Prostate gland (tissue), 2 donors: Measurements from ENCODE around the gene ADAMTS12. TPM values are rescaled to one million over a fixed set of nuclear protein-coding genes. Genes with fewer than 3 reads are reported as not detected.

Experiments used
- DNase-seq: peaks from one replicate; pipeline ENCODE4 v3.0.0-alpha.2; 2019; ENCODE audit warnings: low spot score
- H3K27ac ChIP-seq, 2 donors: fragments of 200-600 bp; sonication (generic); 2 replicates each; pipeline ENCODE4 v1.5.1; 2017 to 2019
- H3K27me3 ChIP-seq: fragments of 200-600 bp; sonication (generic); replicated peaks from 2 replicates; pipeline ENCODE4 v1.5.1; 2019; ENCODE audit not compliant: insufficient read depth
- H3K36me3 ChIP-seq, 2 donors: fragments of 200-600 bp; sonication (generic); 1 replicate in 1 of 2; 2 replicates in 1 of 2; pipeline versions ENCODE4 v1.5.1 to v1.8.1; 2017 to 2019
- H3K4me1 ChIP-seq: fragments of 200-600 bp; sonication (generic); replicated peaks from 2 replicates; pipeline ENCODE4 v1.5.1; 2019
- H3K4me3 ChIP-seq, 2 donors: fragments of 200-600 bp; sonication (generic); 2 replicates each; pipeline ENCODE4 v1.5.1; 2017 to 2019
- H3K9me3 ChIP-seq: fragments of 200-600 bp; sonication (generic); 2 replicates; pipeline ENCODE4 v1.5.1; 2017
- CTCF ChIP-seq, 4 experiments: fragments of 200-600 bp in 2 of 4; fragments of 450-650 bp in 2 of 4; sonication (generic) in 2 of 4; IDR thresholded peaks; 1 replicate in 3 of 4; 2 replicates in 1 of 4; pipeline ENCODE4 v1.5.1; 2016 to 2019; ENCODE audit warnings: antibody characterized with exemption in 4 of 4, mild to moderate bottlenecking in 2 of 4, moderate library complexity in 2 of 4
- POLR2A ChIP-seq: fragments of 450-650 bp; IDR thresholded peaks from one replicate; pipeline ENCODE4 v1.6.1; 2016; ENCODE audit warnings: antibody characterized with exemption, mild to moderate bottlenecking
- POLR2AphosphoS5 ChIP-seq: sonication (generic); formaldehyde crosslinking; IDR thresholded peaks from one replicate; pipeline ENCODE4 v1.6.1; 2017; ENCODE audit warnings: antibody characterized with exemption
- WGBS: methylation state at CpG from one replicate; pipeline ENCODE4 v1.1.5; 2018; 5-methylcytosine and 5-hydroxymethylcytosine counted together
- intact Hi-C: fragments of 100-400 bp; cut with DNase I; formaldehyde crosslinking; loops from one replicate; pipeline ENCODE4 v1.14.2; 2022
- total RNA-seq, 2 donors: library from RNA; depleted of rRNA; stranded (reverse); fragments of >200 nt; gene quantifications; one replicate each; pipeline ENCODE4 v1.1.0, GENCODE V29; 2016

Gene ADAMTS12
- total RNA-seq, 2 donors from 2014 or later: 0.09 to 3.7 TPM

DNA sequence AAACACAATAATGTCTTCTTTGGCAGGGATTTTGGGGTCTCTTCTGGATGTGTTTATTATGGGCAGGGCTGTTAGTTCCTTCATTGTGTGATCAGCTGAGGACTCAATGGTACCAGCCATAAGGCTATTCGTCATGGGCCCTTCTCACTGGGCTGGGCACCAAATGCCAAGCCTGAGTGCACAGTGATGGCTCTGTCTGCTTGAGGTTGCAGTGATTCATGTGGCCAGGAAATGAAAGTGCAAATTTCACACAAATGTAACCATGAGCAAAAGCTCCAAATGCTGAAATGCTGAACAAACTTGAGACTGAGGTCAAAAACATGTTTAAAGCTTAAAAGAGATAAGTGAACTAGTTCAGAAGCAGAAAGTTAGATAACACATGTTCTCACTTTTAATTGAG lies 260.0 kb downstream of the ADAMTS12 start:
- intact Hi-C loops: no loop called here
- no peak overlapping the region for H3K27ac ChIP-seq
- no peaks in the 10 kb centered on the region for H3K4me1 ChIP-seq

DNA sequence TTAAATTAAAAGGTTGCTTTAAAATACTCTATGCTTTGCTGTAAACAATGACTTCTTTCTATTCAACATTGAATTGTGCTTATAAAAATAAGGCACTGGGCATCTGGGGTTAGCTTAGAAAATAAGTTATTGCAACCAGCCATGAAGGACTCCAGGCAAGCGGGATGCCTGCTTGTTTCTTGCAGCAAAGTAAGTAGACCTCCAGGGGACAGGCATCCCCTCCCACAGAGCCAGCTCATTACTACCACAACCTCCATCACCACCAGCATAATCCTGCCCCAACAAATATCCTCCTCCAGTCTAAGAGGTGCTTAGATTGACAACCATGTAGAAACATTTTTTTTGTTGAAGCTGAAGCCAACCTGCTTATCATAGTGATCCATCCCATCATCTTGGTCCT lies 260.7 kb downstream of the ADAMTS12 start:
- no peaks in the 10 kb centered on the region for H3K27me3 ChIP-seq
- no peak overlapping the region for H3K4me3 ChIP-seq
- intact Hi-C loops: no loop called here
- no peak for DNase-seq
- H3K36me3 ChIP-seq: no peaks in the 10 kb centered on the region
- H3K9me3 ChIP-seq: no peaks in the 10 kb centered on the region
- H3K27ac ChIP-seq: no peak overlapping the region
- TF ChIP-seq POLR2AphosphoS5 (no peak), POLR2A (no peak), CTCF (IDR thresholded peaks at IDR 0.05) (no peak)
- 73% methylated on average over 1 of the region's 1 CpG for WGBS
- H3K4me1 ChIP-seq: no peaks in the 10 kb centered on the region

More for the DNA sequence above, 260.0 kb downstream of the ADAMTS12 start:
- TF ChIP-seq CTCF (IDR thresholded peaks at IDR 0.05): no peak
- no peak for TF ChIP-seq POLR2AphosphoS5
- no peak for TF ChIP-seq POLR2A
- Histone ChIP-seq H3K36me3 (no peaks in the 10 kb centered on the region), H3K9me3 (no peaks in the 10 kb centered on the region), H3K27me3 (no peaks in the 10 kb centered on the region), H3K4me3 (no peak overlapping the region)
- no peak for DNase-seq
- 83% methylated on average over 1 of the region's 1 CpG for WGBS

DNA sequence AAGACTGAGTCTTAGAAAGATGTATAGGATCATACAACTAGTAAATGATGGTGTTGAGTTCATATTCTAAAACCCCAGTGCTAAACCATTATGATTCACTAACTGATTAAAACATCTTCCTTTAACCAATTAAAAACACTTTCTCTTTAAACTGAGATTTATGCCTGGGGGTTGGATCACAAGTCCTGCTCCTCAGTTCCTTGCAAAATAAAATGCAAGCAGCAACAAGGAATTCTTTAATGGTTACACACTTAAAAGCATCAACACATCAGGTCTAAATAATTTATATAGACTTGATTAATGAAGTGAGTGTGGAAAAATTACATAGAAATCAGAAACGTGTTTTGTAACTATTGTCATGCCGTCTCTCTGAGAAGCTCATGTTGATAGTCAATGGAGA lies 261.8 kb downstream of the ADAMTS12 start:
- H3K36me3 ChIP-seq: no peaks in the 10 kb centered on the region
- 92% methylated on average over 2 of the region's 2 CpGs for WGBS
- no peaks in the 10 kb centered on the region for H3K9me3 ChIP-seq
- H3K27me3 ChIP-seq: no peaks in the 10 kb centered on the region
- intact Hi-C loops: no loop called here
- TF ChIP-seq CTCF (IDR thresholded peaks at IDR 0.05) (no peak), POLR2AphosphoS5 (no peak), POLR2A (no peak)
- H3K27ac ChIP-seq: no peak overlapping the region
- no peak overlapping the region for H3K4me3 ChIP-seq
- DNase-seq: no peak
- H3K4me1 ChIP-seq: no peaks in the 10 kb centered on the region

DNA sequence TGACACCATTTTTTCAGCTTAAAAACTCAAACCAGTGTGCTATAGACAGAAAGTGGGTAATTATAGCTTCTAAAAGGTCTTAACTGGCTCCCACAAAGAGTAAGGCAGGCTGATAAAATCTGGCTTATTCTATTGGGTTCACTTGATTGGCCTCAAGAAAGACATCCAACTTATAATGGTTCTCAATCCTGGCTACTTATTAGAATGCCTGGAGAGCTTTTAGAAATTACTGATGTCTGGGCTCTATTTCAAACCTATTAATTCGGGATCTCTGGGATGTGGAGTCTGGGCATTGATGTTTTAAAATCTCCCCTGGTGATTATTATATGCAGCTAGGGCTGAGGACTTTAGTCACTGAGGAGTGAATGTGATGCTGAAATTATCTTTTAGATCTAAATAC lies 263.0 kb downstream of the ADAMTS12 start:
- no peak for DNase-seq
- no peaks in the 10 kb centered on the region for H3K4me1 ChIP-seq
- no peaks in the 10 kb centered on the region for H3K36me3 ChIP-seq
- intact Hi-C loops: no loop called here
- H3K9me3 ChIP-seq: no peaks in the 10 kb centered on the region
- no peak for TF ChIP-seq POLR2A
- TF ChIP-seq POLR2AphosphoS5: no peak
- no peak for TF ChIP-seq CTCF (IDR thresholded peaks at IDR 0.05)
- 56% methylated on average over 1 of the region's 1 CpG for WGBS
- no peaks in the 10 kb centered on the region for H3K27me3 ChIP-seq
- H3K27ac ChIP-seq: no peak overlapping the region
- H3K4me3 ChIP-seq: no peak overlapping the region

- Histone ChIP-seq H3K9me3 (no peaks in the 10 kb centered on the region), H3K36me3 (no peaks in the 10 kb centered on the region), H3K27ac (no peak overlapping the region), H3K4me3 (no peak overlapping the region), H3K4me1 (no peaks in the 10 kb centered on the region), H3K27me3 (no peaks in the 10 kb centered on the region)
- TF ChIP-seq POLR2AphosphoS5 (no peak), POLR2A (no peak), CTCF (IDR thresholded peaks at IDR 0.05) (no peak)
- no peak for DNase-seq
- 58% methylated on average over 1 of the region's 1 CpG for WGBS
- intact Hi-C loops: no loop called here
Observed at GRCh38 chr5:33621514-33621913, 270.3 kb downstream of the ADAMTS12 start.
